H1 (cell line): ENCODE data around the gene TBX18. TPM values are rescaled to one million over a fixed set of nuclear protein-coding genes. Genes with fewer than 3 reads are reported as not detected.

Experiments used
- CTCF ChIA-PET: fragments of 300-600 bp; sonication (Branson Sonifier 250); formaldehyde crosslinking; loops from one replicate; lab custom pipeline; 2021; ENCODE audit not compliant: partially characterized antibody; lab: Charles Lee
- POLR2A ChIA-PET: fragments of 300-600 bp; sonication (Branson Sonifier 250); formaldehyde crosslinking; loops from one replicate; lab custom pipeline; 2021; ENCODE audit warnings: inconsistent platforms; ENCODE audit not compliant: partially characterized antibody; lab: Charles Lee
- DNase-seq, 2 experiments: peaks; one replicate each; pipeline versions ENCODE4 v3.0.0 to v3.0.0-alpha.2; 2010 to 2022; ENCODE audit warnings: low spot score in 2 of 2, low read depth in 1 of 2, mixed read lengths in 1 of 2
- FAIRE-seq: peaks from 2 replicates; lab custom pipeline; 2011; peaks lifted over from hg19 to GRCh38; lab: Jason Lieb, UNC
- H2AFZ ChIP-seq: 2 replicates; pipeline ENCODE4 v1.8.1; 2012; ENCODE audit warnings: low read length, inconsistent platforms
- H2AK5ac ChIP-seq: 2 replicates; pipeline ENCODE4 v1.6.1; 2013; ENCODE audit warnings: low read depth, low read length
- H2BK120ac ChIP-seq: replicated peaks from 2 replicates; pipeline ENCODE3; 2013; ENCODE audit warnings: low read depth, low read length, inconsistent platforms
- H2BK12ac ChIP-seq: 2 replicates; pipeline ENCODE4 v1.6.1; 2013; ENCODE audit warnings: low read depth, low read length
- H2BK15ac ChIP-seq: 2 replicates; pipeline ENCODE4 v1.6.1; 2013; ENCODE audit warnings: low read length
- H2BK20ac ChIP-seq: 2 replicates; pipeline ENCODE4 v1.6.1; 2013; ENCODE audit warnings: low read length
- H2BK5ac ChIP-seq: 2 replicates; pipeline ENCODE4 v1.6.1; 2013; ENCODE audit warnings: low read depth, low read length
- H3K14ac ChIP-seq: 2 replicates; pipeline ENCODE4 v1.6.1; 2013; ENCODE audit warnings: inconsistent platforms; ENCODE audit not compliant: insufficient read length
- H3K18ac ChIP-seq: 2 replicates; pipeline ENCODE4 v1.6.1; 2013; ENCODE audit warnings: low read length; ENCODE audit errors: extremely low read depth
- H3K23ac ChIP-seq: 2 replicates; pipeline ENCODE4 v1.6.1; 2013; ENCODE audit warnings: inconsistent platforms; ENCODE audit not compliant: insufficient read length
- H3K23me2 ChIP-seq: 2 replicates; pipeline ENCODE4 v1.6.1; 2013; ENCODE audit warnings: low read depth, low read length
- H3K27ac ChIP-seq: 2 replicates; pipeline ENCODE4 v1.6.1; 2011; ENCODE audit warnings: low read depth, low read length, inconsistent platforms
- H3K27me3 ChIP-seq, 4 experiments: replicated peaks in 1 of 4; 1 replicate in 1 of 4; 2 replicates in 3 of 4; pipeline versions ENCODE4 v1.6.1 to v1.8.1; 2011 to 2013; ENCODE audit warnings: low read length in 3 of 4, mild to moderate bottlenecking in 3 of 4, inconsistent platforms in 2 of 4, mixed read lengths in 2 of 4, moderate library complexity in 1 of 4; ENCODE audit not compliant: control insufficient read depth in 3 of 4, insufficient read depth in 3 of 4; ENCODE audit errors: extremely low read depth in 1 of 4
- H3K36me3 ChIP-seq, 4 experiments: 2 replicates each; pipeline versions ENCODE4 v1.6.1 to v1.8.1; 2011 to 2013; ENCODE audit warnings: mild to moderate bottlenecking in 4 of 4, low read length in 3 of 4, moderate library complexity in 2 of 4, control low read depth in 1 of 4, inconsistent platforms in 1 of 4; ENCODE audit not compliant: insufficient read depth in 4 of 4, control insufficient read depth in 2 of 4
- H3K4ac ChIP-seq: replicated peaks from 2 replicates; pipeline ENCODE3; 2013; ENCODE audit warnings: low read length, low read depth, mixed read lengths, inconsistent platforms; ENCODE audit not compliant: insufficient read length
- H3K4me1 ChIP-seq, 4 experiments: replicated peaks in 1 of 4; 1 replicate in 1 of 4; 2 replicates in 3 of 4; pipeline versions ENCODE4 v1.6.1 to v1.8.1; 2011 to 2013; ENCODE audit warnings: low read length in 3 of 4, inconsistent platforms in 2 of 4, mixed read lengths in 1 of 4; ENCODE audit not compliant: insufficient read depth in 4 of 4, control insufficient read depth in 3 of 4
- H3K4me2 ChIP-seq, 2 experiments: 2 replicates each; pipeline versions ENCODE4 v1.6.1 to v1.8.1; 2011 to 2013; ENCODE audit warnings: low read depth in 2 of 2, low read length in 2 of 2, control low read depth in 1 of 2, inconsistent platforms in 1 of 2, mild to moderate bottlenecking in 1 of 2; ENCODE audit not compliant: insufficient read depth in 1 of 2
- H3K4me3 ChIP-seq, 4 experiments: fragments of 200-600, 300-600 bp in 1 of 4; sonication (generic), shearing (Covaris generic), sonication (Bioruptor Twin) in 1 of 4; 2 replicates each; pipeline versions ENCODE4 v1.5.1 to v1.8.1; 2011 to 2016; ENCODE audit warnings: low read length in 4 of 4, low read depth in 3 of 4, control low read depth in 2 of 4, inconsistent platforms in 2 of 4, mild to moderate bottlenecking in 2 of 4, mixed read lengths in 1 of 4, moderate library complexity in 1 of 4; ENCODE audit not compliant: insufficient read depth in 2 of 4; ENCODE audit errors: extremely low read depth in 1 of 4
- H3K56ac ChIP-seq: replicated peaks from 2 replicates; pipeline ENCODE3; 2013; ENCODE audit warnings: low read depth, mild to moderate bottlenecking, mixed read lengths, low read length, inconsistent platforms; ENCODE audit not compliant: insufficient read length
- H3K79me1 ChIP-seq: 2 replicates; pipeline ENCODE4 v1.6.1; 2013; ENCODE audit warnings: low read depth, low read length, control low read depth
- H3K79me2 ChIP-seq, 2 experiments: 2 replicates each; pipeline versions ENCODE4 v1.6.1 to v1.8.1; 2012 to 2013; ENCODE audit warnings: low read length in 2 of 2, mild to moderate bottlenecking in 2 of 2, inconsistent platforms in 1 of 2; ENCODE audit not compliant: insufficient read depth in 2 of 2, control insufficient read depth in 1 of 2
- H3K9ac ChIP-seq, 4 experiments: replicated peaks in 1 of 4; 1 replicate in 1 of 4; 2 replicates in 3 of 4; pipeline versions ENCODE4 v1.6.1 to v1.8.1; 2011 to 2013; ENCODE audit warnings: low read depth in 3 of 4, low read length in 3 of 4, control low read depth in 2 of 4, mild to moderate bottlenecking in 2 of 4, moderate library complexity in 2 of 4, inconsistent platforms in 1 of 4; ENCODE audit errors: extremely low read depth in 1 of 4
- H3K9me3 ChIP-seq, 2 experiments: 2 replicates each; pipeline versions ENCODE4 v1.6.1 to v1.8.1; 2012 to 2013; ENCODE audit warnings: mild to moderate bottlenecking in 2 of 2, moderate library complexity in 2 of 2, control low read depth in 1 of 2, inconsistent platforms in 1 of 2, low read depth in 1 of 2, low read length in 1 of 2, mixed read lengths in 1 of 2; ENCODE audit not compliant: insufficient read depth in 2 of 2
- H4K20me1 ChIP-seq, 2 experiments: replicated peaks in 1 of 2; 2 replicates each; pipeline versions ENCODE3 to v1.8.1; 2011 to 2013; ENCODE audit warnings: inconsistent platforms in 2 of 2, low read length in 2 of 2, mild to moderate bottlenecking in 1 of 2; ENCODE audit not compliant: insufficient read depth in 2 of 2, control insufficient read depth in 1 of 2
- H4K5ac ChIP-seq: 2 replicates; pipeline ENCODE4 v1.6.1; 2013; ENCODE audit warnings: low read length, low read depth, mixed read lengths, inconsistent platforms; ENCODE audit not compliant: insufficient read length
- H4K8ac ChIP-seq: 2 replicates; pipeline ENCODE4 v1.8.0; 2013; ENCODE audit warnings: mild to moderate bottlenecking, moderate library complexity, low read length, inconsistent platforms; ENCODE audit not compliant: insufficient read depth; ENCODE audit errors: extremely low read depth
- H4K91ac ChIP-seq: replicated peaks from 2 replicates; pipeline ENCODE3; 2013; ENCODE audit warnings: low read length, mixed read lengths, inconsistent platforms; ENCODE audit not compliant: insufficient read length
- ASH2L ChIP-seq: fragments of 200-600, 300-600 bp; sonication (generic); IDR thresholded peaks from one replicate; pipeline ENCODE4 v1.7.1; 2017; ENCODE audit warnings: low read length
- BACH1 ChIP-seq: IDR thresholded peaks from 2 replicates; pipeline ENCODE4 v1.6.1; 2012; ENCODE audit warnings: low read length, improper control_type of control experiment
- CBX8 ChIP-seq: fragments of 300-800, 300-1000 bp; sonication (generic); IDR thresholded peaks from 2 replicates; pipeline ENCODE4 v1.7.1; 2016; ENCODE audit warnings: low read depth, low read length, borderline replicate concordance
- CHD1 ChIP-seq: IDR thresholded peaks from 2 replicates; pipeline ENCODE4 v1.6.1; 2012; ENCODE audit warnings: low read depth, low read length, improper control_type of control experiment
- MAFK ChIP-seq: IDR thresholded peaks from 2 replicates; pipeline ENCODE4 v1.6.1; 2012; ENCODE audit warnings: low read depth, mild to moderate bottlenecking, improper control_type of control experiment, low read length
- RBBP5 ChIP-seq: IDR thresholded peaks from 2 replicates; pipeline ENCODE4 v1.7.1; 2012; ENCODE audit warnings: low read depth, mild to moderate bottlenecking, inconsistent platforms, low read length, moderate library complexity, borderline replicate concordance
- SIN3A ChIP-seq, 2 experiments: IDR thresholded peaks in 1 of 2; conservative IDR thresholded peaks in 1 of 2; 2 replicates each; pipeline ENCODE4 v1.6.1; 2011 to 2012; ENCODE audit warnings: low read length in 2 of 2, improper control_type of control experiment in 1 of 2, low read depth in 1 of 2, mild to moderate bottlenecking in 1 of 2
- SRF ChIP-seq: IDR thresholded peaks from 2 replicates; pipeline ENCODE4 v1.6.1; 2011; ENCODE audit warnings: mild to moderate bottlenecking, low read depth, low read length, moderate library complexity
- TCF12 ChIP-seq: IDR thresholded peaks from 2 replicates; pipeline ENCODE4 v1.6.1; 2011; ENCODE audit warnings: low read depth, mild to moderate bottlenecking, low read length
- WGBS, 2 experiments: shearing (Covaris generic) in 1 of 2; methylation state at CpG; one replicate each; pipeline versions ENCODE4 v1.1.6 to v1.1.7; 2013 to 2015; ENCODE audit warnings: low lambda C conversion rate in 2 of 2, mixed read lengths in 2 of 2, inconsistent platforms in 1 of 2, low coverage in 1 of 2, missing lambda C conversion rate in 1 of 2; ENCODE audit not compliant: insufficient replicate concordance in 2 of 2, insufficient coverage in 1 of 2, insufficient read length in 1 of 2; ENCODE audit errors: extremely low coverage in 1 of 2, missing lambda C conversion rate in 1 of 2; 5-methylcytosine and 5-hydroxymethylcytosine counted together
- polyA plus RNA-seq, 7 experiments: library from polyadenylated mRNA; depleted of rRNA in 3 of 7; stranded (reverse) in 5 of 7; unstranded in 2 of 7; fragments of >200 nt in 5 of 7; fragments of 200-250 nt in 2 of 7; gene quantifications; 1 replicate in 5 of 7; 2 replicates in 1 of 7; 4 replicates in 1 of 7; pipeline versions ENCODE4 v1.2.1 to v1.2.3, GENCODE V29; 2011 to 2013; ENCODE audit warnings: missing spikeins in 2 of 7, mixed read lengths in 2 of 7
- total RNA-seq: library from RNA; stranded (reverse); fragmentation: NEBNext Ultra II Directional; extraction: Animal tissue kit (Norgen Biotek cat#: 25700); gene quantifications from 2 replicates; pipeline ENCODE4 v1.2.1, GENCODE V29; 2021
- TF ChIP-seq, protein P1 (sequence below), 3 experiments: IDR thresholded peaks; 1 replicate in 2 of 3; 2 replicates in 1 of 3; pipeline versions ENCODE4 v1.5.1 to v1.6.1; 2011; ENCODE audit warnings: low read length in 3 of 3, mild to moderate bottlenecking in 3 of 3, inconsistent platforms in 2 of 3, low read depth in 1 of 3, moderate library complexity in 1 of 3; ENCODE audit not compliant: insufficient read depth in 1 of 3; ENCODE audit errors: control extremely low read depth in 1 of 3

TBX18 gene
- total and polyA plus RNA-seq, 2 of the 8 experiments (the other 6 are each of a cell fraction or from before 2014, with no cell fraction given), result 0.02 TPM; not detected in 1

DNA sequence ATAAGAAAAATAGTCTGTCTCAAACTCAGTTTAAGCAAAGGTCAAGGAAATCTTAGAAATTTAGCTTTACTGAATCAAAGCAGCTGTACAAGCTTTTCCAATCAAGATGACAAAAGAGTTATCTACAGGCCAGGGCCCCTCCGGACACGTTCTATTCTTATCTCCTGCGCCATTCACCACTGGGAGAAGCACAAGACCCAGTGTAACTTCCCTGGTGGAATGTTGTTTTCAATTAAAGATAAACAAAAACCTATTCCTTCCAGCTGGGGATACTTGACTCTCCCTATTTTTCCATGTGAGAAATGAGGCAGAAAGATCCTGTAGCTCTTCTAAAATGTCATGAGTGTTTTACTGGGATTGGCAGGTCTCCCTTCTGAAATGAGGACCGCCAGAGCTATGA is 123.3 kb downstream of the TBX18 start:
- H2BK20ac ChIP-seq, result no peak overlapping the region
- POLR2A ChIA-PET, result interaction anchor here (1.2 kb wide), 1 partner anchor 14 kb away, joined by 5 read pairs; no protein-coding TSS in a partner anchor
- H2AK5ac ChIP-seq, result no peak overlapping the region
- no peaks in the 10 kb centered on the region for H3K79me1 ChIP-seq
- no peaks in the 10 kb centered on the region for H3K79me2 ChIP-seq
- no peaks in the 10 kb centered on the region for H3K4me1 ChIP-seq
- no peak overlapping the region for H3K27ac ChIP-seq
- H2BK12ac ChIP-seq, result no peak overlapping the region
- FAIRE-seq (no peak), DNase-seq (no peak)
- H3K9me3 ChIP-seq, result no peaks in the 10 kb centered on the region
- TF ChIP-seq CBX8, result no peak
- no peak for TF ChIP-seq CHD1
- no peak for TF ChIP-seq MAFK
- TF ChIP-seq SRF, result no peak
- TF ChIP-seq, protein P1, sequence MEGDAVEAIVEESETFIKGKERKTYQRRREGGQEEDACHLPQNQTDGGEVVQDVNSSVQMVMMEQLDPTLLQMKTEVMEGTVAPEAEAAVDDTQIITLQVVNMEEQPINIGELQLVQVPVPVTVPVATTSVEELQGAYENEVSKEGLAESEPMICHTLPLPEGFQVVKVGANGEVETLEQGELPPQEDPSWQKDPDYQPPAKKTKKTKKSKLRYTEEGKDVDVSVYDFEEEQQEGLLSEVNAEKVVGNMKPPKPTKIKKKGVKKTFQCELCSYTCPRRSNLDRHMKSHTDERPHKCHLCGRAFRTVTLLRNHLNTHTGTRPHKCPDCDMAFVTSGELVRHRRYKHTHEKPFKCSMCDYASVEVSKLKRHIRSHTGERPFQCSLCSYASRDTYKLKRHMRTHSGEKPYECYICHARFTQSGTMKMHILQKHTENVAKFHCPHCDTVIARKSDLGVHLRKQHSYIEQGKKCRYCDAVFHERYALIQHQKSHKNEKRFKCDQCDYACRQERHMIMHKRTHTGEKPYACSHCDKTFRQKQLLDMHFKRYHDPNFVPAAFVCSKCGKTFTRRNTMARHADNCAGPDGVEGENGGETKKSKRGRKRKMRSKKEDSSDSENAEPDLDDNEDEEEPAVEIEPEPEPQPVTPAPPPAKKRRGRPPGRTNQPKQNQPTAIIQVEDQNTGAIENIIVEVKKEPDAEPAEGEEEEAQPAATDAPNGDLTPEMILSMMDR (IDR thresholded peaks at IDR 0.05; ENCODE audit: control extremely low read depth in 1 of 3, insufficient read depth in 1 of 3, low read depth in 1 of 3, low read length in 3 of 3), result no peak
- no peak for TF ChIP-seq TCF12
- TF ChIP-seq BACH1, result no peak
- TF ChIP-seq ASH2L, result no peak
- no peak for TF ChIP-seq SIN3A (conservative IDR thresholded peaks at IDR 0.05 in 1 of 2, IDR thresholded peaks at IDR 0.05 in 1 of 2; ENCODE audit: low read depth in 1 of 2, low read length in 2 of 2)
- TF ChIP-seq RBBP5, result no peak
- no peaks in the 10 kb centered on the region for H3K23me2 ChIP-seq
- no peak overlapping the region for H2BK5ac ChIP-seq
- no peak overlapping the region for H4K91ac ChIP-seq
- no peak overlapping the region for H3K23ac ChIP-seq
- no peaks in the 10 kb centered on the region for H4K20me1 ChIP-seq
- H2BK15ac ChIP-seq, result no peak overlapping the region
- no peak overlapping the region for H3K4me2 ChIP-seq
- H3K4me3 ChIP-seq, result no peak overlapping the region
- H3K14ac ChIP-seq, result no peak overlapping the region
- no peak overlapping the region for H2AFZ ChIP-seq
- 88% methylated on average over 4 of the region's 4 CpGs; no CpG with 5 or more reads in 1 of the 2 experiments for WGBS, 2 experiments
- no peak overlapping the region for H2BK120ac ChIP-seq
- no peak overlapping the region for H3K18ac ChIP-seq
- H3K56ac ChIP-seq, result no peak overlapping the region
- H3K4ac ChIP-seq, result no peak overlapping the region
- H3K9ac ChIP-seq, result no peak overlapping the region
- CTCF ChIA-PET, result interaction anchor here (0.6 to 1.8 kb wide), 6 partner anchors 8 to 760 kb away, joined by 3 to 5 read pairs (median 4); no protein-coding TSS in a partner anchor
- H3K36me3 ChIP-seq, result no peaks in the 10 kb centered on the region
- no peak overlapping the region for H4K5ac ChIP-seq
- no peaks in the 10 kb centered on the region for H3K27me3 ChIP-seq
- H4K8ac ChIP-seq, result no peak overlapping the region
